GM08714 (cell line): ENCODE measurements around the gene UBE2G2.

Experiments
- H3K4me3 ChIP-seq: fragments of 200-500 bp; sonication (Bioruptor generic); 2 replicates; pipeline ENCODE4 v1.5.1; 2014; ENCODE audit warnings: mild to moderate bottlenecking, low read length, inconsistent platforms
- ZNF274 ChIP-seq: IDR thresholded peaks from 2 replicates; pipeline ENCODE4 v1.6.1; 2012; ENCODE audit warnings: mild to moderate bottlenecking, low read depth, low read length

Gene UBE2G2

GRCh38 chr21:44792702-44793591, 8.7 kb downstream of the UBE2G2 start:
- H3K4me3 ChIP-seq = no peak overlapping the region
- TF ChIP-seq ZNF274 = no peak

- no peak overlapping the region for H3K4me3 ChIP-seq
Observed at GRCh38 chr21:44791993-44792392, 9.6 kb downstream of the UBE2G2 start.

GRCh38 chr21:44791246-44791645, 10.4 kb downstream of the UBE2G2 start:
- no peak for TF ChIP-seq ZNF274

More at GRCh38 chr21:44791993-44792392, 9.6 kb downstream of the UBE2G2 start:
- TF ChIP-seq ZNF274 = no peak

GRCh38 chr21:44790368-44790767, 11.3 kb downstream of the UBE2G2 start:
- H3K4me3 ChIP-seq = no peak overlapping the region
- TF ChIP-seq ZNF274 = no peak

More at GRCh38 chr21:44791246-44791645, 10.4 kb downstream of the UBE2G2 start:
- H3K4me3 ChIP-seq = no peak overlapping the region

GRCh38 chr21:44789880-44790279, 11.7 kb downstream of the UBE2G2 start:
- no peak overlapping the region for H3K4me3 ChIP-seq
- TF ChIP-seq ZNF274 = no peak

GRCh38 chr21:44785620-44786335, 15.8 kb downstream of the UBE2G2 start:
- no peak overlapping the region for H3K4me3 ChIP-seq
- no peak for TF ChIP-seq ZNF274

GRCh38 chr21:44784810-44785209, 16.8 kb downstream of the UBE2G2 start:
- TF ChIP-seq ZNF274 = no peak
- no peak overlapping the region for H3K4me3 ChIP-seq

- H3K4me3 ChIP-seq = no peak overlapping the region
- TF ChIP-seq ZNF274 = no peak
Observed at GRCh38 chr21:44783020-44783696, 18.5 kb downstream of the UBE2G2 start.

- TF ChIP-seq ZNF274 = no peak
Observed at GRCh38 chr21:44780767-44781459, 20.7 kb downstream of the UBE2G2 start.

GRCh38 chr21:44780137-44780502, 21.5 kb downstream of the UBE2G2 start:
- TF ChIP-seq ZNF274 = no peak

More at GRCh38 chr21:44780767-44781459, 20.7 kb downstream of the UBE2G2 start:
- H3K4me3 ChIP-seq = no peak overlapping the region

GRCh38 chr21:44779417-44780136, 22.0 kb downstream of the UBE2G2 start:
- H3K4me3 ChIP-seq = no peak overlapping the region
- no peak for TF ChIP-seq ZNF274

More at GRCh38 chr21:44780137-44780502, 21.5 kb downstream of the UBE2G2 start:
- H3K4me3 ChIP-seq = no peak overlapping the region

- no peak for TF ChIP-seq ZNF274
Observed at GRCh38 chr21:44778983-44779382, 22.6 kb downstream of the UBE2G2 start.

GRCh38 chr21:44778499-44778911, 23.1 kb downstream of the UBE2G2 start:
- TF ChIP-seq ZNF274 = no peak
- H3K4me3 ChIP-seq = no peak overlapping the region

More at GRCh38 chr21:44778983-44779382, 22.6 kb downstream of the UBE2G2 start:
- H3K4me3 ChIP-seq = no peak overlapping the region
